HepG2 (cell line): ENCODE data around the gene CFL1. TPM values are rescaled to one million over a fixed set of nuclear protein-coding genes. Genes with fewer than 3 reads are reported as not detected.

Experiments
- HOXA5 ChIP-seq: sonication (generic); formaldehyde crosslinking; IDR thresholded peaks from 2 replicates; pipeline ENCODE4 v1.4.0; 2020; ENCODE audit warnings: missing genetic modification reagents
- LCORL ChIP-seq, 2 experiments: fragments of 450-650 bp in 1 of 2; sonication (generic) in 1 of 2; formaldehyde crosslinking in 1 of 2; IDR thresholded peaks; 2 replicates each; pipeline versions ENCODE4 v1.5.0 to v1.6.1; 2017 to 2020; ENCODE audit warnings: antibody characterized with exemption in 1 of 2, missing genetic modification reagents in 1 of 2
- RFXANK ChIP-seq: IDR thresholded peaks from 2 replicates; pipeline ENCODE4 v1.6.1; 2016
- SP4 ChIP-seq: sonication (generic); formaldehyde crosslinking; IDR thresholded peaks from 2 replicates; pipeline ENCODE4 v1.8.1; 2023; ENCODE audit warnings: mild to moderate bottlenecking, missing genetic modification reagents
- ZBTB38 ChIP-seq: sonication (generic); formaldehyde crosslinking; IDR thresholded peaks from 2 replicates; pipeline ENCODE4 v1.5.1; 2020; ENCODE audit warnings: mild to moderate bottlenecking, missing genetic modification reagents
- ZFP82 ChIP-seq: sonication (generic); formaldehyde crosslinking; IDR thresholded peaks from 2 replicates; pipeline ENCODE4 v1.5.1; 2020; ENCODE audit warnings: mild to moderate bottlenecking, missing genetic modification reagents, borderline replicate concordance
- ZNF143 ChIP-seq: sonication (generic); formaldehyde crosslinking; IDR thresholded peaks from 2 replicates; pipeline ENCODE4 v1.4.0; 2020; ENCODE audit warnings: missing genetic modification reagents
- ZNF274 ChIP-seq: sonication (generic); formaldehyde crosslinking; IDR thresholded peaks from 2 replicates; pipeline ENCODE4 v1.5.1; 2020; ENCODE audit warnings: mild to moderate bottlenecking, missing genetic modification reagents
- ZNF563 ChIP-seq: sonication (generic); formaldehyde crosslinking; IDR thresholded peaks from 2 replicates; pipeline ENCODE4 v1.8.0; 2022; ENCODE audit warnings: mild to moderate bottlenecking, moderate library complexity, missing genetic modification reagents
- ZNF607 ChIP-seq: sonication (generic); formaldehyde crosslinking; IDR thresholded peaks from 2 replicates; pipeline ENCODE4 v1.5.1; 2020; ENCODE audit warnings: missing genetic modification reagents, mild to moderate bottlenecking, borderline replicate concordance
- ZNF780A ChIP-seq: sonication (generic); formaldehyde crosslinking; IDR thresholded peaks from 2 replicates; pipeline ENCODE4 v1.8.0; 2022; ENCODE audit warnings: mild to moderate bottlenecking, missing genetic modification reagents, moderate library complexity
- ZSCAN12 ChIP-seq: sonication (generic); formaldehyde crosslinking; IDR thresholded peaks from 2 replicates; pipeline ENCODE4 v1.9.0; 2021; ENCODE audit warnings: mild to moderate bottlenecking, missing genetic modification reagents
- ZSCAN22 ChIP-seq: sonication (generic); formaldehyde crosslinking; IDR thresholded peaks from 2 replicates; pipeline ENCODE4 v1.4.0; 2020; ENCODE audit warnings: mild to moderate bottlenecking, missing genetic modification reagents
- polyA plus RNA-seq, 8 experiments: library from polyadenylated mRNA; depleted of rRNA in 3 of 8; stranded (reverse) in 7 of 8; unstranded in 1 of 8; fragments of >200 nt; fragmentation: Illumina TruSeq in 4 of 8; extraction: Trizol in 4 of 8; gene quantifications; 2 replicates each; pipeline versions ENCODE4 v1.2.1 to v1.2.3, GENCODE V29; 2011 to 2016; ENCODE audit warnings: low read depth in 4 of 8, missing spikeins in 1 of 8, mixed read lengths in 1 of 8; ENCODE audit not compliant: insufficient read depth in 1 of 8
- total RNA-seq, 5 experiments: library from RNA; depleted of rRNA; stranded (reverse); fragments of >200 nt; fragmentation: Illumina TruSeq; extraction: Trizol; gene quantifications; 2 replicates each; pipeline ENCODE4 v1.2.3, GENCODE V29; 2016; ENCODE audit warnings: low read depth in 1 of 5
- TF ChIP-seq, protein P1 (sequence below): sonication (generic); formaldehyde crosslinking; IDR thresholded peaks from 2 replicates; pipeline ENCODE4 v1.9.0; 2022; ENCODE audit warnings: missing genetic modification reagents, mild to moderate bottlenecking, borderline replicate concordance
- TF ChIP-seq, protein P2 (sequence below): sonication (generic); formaldehyde crosslinking; IDR thresholded peaks from 2 replicates; pipeline ENCODE4 v1.4.0; 2020; ENCODE audit warnings: missing genetic modification reagents, borderline replicate concordance
- TF ChIP-seq, protein P3 (sequence below): sonication (generic); formaldehyde crosslinking; IDR thresholded peaks from 2 replicates; pipeline ENCODE4 v1.4.0; 2020; ENCODE audit warnings: missing genetic modification reagents
- TF ChIP-seq, protein P4 (sequence below): sonication (generic); formaldehyde crosslinking; IDR thresholded peaks from 2 replicates; pipeline ENCODE4 v1.8.0; 2023; ENCODE audit warnings: mild to moderate bottlenecking, missing genetic modification reagents
- TF ChIP-seq, protein P5 (sequence below): sonication (generic); formaldehyde crosslinking; IDR thresholded peaks from 2 replicates; pipeline ENCODE4 v1.8.1; 2023; ENCODE audit warnings: mild to moderate bottlenecking, missing genetic modification reagents, borderline replicate concordance
- TF ChIP-seq, protein P6 (sequence below): sonication (generic); formaldehyde crosslinking; IDR thresholded peaks from 2 replicates; pipeline ENCODE4 v1.4.0; 2020; ENCODE audit warnings: missing genetic modification reagents, borderline replicate concordance

CFL1 gene
- total and polyA plus RNA-seq, 2 of the 13 experiments (the other 11 are each of a cell fraction or from before 2014, with no cell fraction given) = 379 to 383 TPM

DNA sequence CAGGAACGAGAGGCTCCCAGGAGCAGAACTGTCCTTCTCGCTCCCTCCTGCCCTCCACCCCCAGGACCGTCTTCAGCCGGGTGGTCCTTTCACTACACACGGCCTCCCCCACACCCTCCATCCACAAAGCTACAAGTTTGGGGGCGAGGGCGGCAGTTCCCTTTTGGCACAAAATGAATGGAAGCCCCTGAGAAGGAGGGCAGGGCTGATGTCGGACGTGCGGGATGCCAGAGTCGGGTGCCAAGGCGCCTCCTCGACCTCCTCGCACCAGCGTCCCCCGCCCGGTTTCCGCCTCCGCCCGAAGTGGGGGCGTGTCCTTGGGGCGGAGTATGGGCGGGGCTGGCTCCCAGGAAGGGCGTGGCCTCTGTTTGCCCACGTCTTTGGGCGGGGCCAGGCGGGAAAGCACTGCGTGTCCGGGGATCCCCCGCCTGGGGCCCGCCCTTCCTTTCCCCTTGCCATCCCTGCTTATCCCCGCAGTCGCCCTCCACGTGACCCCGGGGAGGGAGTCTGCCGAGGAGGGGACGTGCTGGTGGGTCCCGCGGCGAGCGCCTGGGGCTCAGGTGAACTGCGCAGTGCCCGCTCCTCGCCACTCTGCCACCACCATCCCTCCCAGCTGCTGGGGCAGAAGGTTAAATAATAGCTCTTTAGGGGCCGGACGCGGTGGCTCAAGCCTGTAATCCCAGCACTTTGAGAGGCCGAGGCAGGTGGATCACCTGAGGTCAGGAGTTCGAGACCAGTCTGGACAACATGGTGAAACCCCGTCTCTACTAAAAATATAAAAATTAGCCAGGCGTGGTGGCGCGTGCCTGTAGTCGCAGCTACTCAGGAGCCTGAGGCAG lies 15.6 kb upstream of the CFL1 start (continued):
- 0 out of 2 replicates have a peak, but pooled peaks have one; percentile 56 for TF ChIP-seq ZNF274 (CRISPR knock-in tag)
- TF ChIP-seq RFXANK (CRISPR knock-in tag) = no peak
- no peak for TF ChIP-seq ZSCAN12 (CRISPR knock-in tag)
- TF ChIP-seq, protein P1, sequence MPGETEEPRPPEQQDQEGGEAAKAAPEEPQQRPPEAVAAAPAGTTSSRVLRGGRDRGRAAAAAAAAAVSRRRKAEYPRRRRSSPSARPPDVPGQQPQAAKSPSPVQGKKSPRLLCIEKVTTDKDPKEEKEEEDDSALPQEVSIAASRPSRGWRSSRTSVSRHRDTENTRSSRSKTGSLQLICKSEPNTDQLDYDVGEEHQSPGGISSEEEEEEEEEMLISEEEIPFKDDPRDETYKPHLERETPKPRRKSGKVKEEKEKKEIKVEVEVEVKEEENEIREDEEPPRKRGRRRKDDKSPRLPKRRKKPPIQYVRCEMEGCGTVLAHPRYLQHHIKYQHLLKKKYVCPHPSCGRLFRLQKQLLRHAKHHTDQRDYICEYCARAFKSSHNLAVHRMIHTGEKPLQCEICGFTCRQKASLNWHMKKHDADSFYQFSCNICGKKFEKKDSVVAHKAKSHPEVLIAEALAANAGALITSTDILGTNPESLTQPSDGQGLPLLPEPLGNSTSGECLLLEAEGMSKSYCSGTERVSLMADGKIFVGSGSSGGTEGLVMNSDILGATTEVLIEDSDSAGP (CRISPR knock-in tag) = peak; percentile 58; the same call in 1 of the 2 replicates
- no peak for TF ChIP-seq ZNF143
- TF ChIP-seq ZNF563 = peak; percentile 43; the same call in 1 of the 2 replicates
- TF ChIP-seq, protein P2, sequence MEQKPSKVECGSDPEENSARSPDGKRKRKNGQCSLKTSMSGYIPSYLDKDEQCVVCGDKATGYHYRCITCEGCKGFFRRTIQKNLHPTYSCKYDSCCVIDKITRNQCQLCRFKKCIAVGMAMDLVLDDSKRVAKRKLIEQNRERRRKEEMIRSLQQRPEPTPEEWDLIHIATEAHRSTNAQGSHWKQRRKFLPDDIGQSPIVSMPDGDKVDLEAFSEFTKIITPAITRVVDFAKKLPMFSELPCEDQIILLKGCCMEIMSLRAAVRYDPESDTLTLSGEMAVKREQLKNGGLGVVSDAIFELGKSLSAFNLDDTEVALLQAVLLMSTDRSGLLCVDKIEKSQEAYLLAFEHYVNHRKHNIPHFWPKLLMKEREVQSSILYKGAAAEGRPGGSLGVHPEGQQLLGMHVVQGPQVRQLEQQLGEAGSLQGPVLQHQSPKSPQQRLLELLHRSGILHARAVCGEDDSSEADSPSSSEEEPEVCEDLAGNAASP (CRISPR knock-in tag) = 0 out of 2 replicates have a peak, but pooled peaks have one; percentile 19
- TF ChIP-seq ZNF780A (CRISPR knock-in tag) = no peak; the same call in 1 of the 2 replicates
- no peak for TF ChIP-seq ZFP82 (CRISPR knock-in tag)
- TF ChIP-seq, protein P3, sequence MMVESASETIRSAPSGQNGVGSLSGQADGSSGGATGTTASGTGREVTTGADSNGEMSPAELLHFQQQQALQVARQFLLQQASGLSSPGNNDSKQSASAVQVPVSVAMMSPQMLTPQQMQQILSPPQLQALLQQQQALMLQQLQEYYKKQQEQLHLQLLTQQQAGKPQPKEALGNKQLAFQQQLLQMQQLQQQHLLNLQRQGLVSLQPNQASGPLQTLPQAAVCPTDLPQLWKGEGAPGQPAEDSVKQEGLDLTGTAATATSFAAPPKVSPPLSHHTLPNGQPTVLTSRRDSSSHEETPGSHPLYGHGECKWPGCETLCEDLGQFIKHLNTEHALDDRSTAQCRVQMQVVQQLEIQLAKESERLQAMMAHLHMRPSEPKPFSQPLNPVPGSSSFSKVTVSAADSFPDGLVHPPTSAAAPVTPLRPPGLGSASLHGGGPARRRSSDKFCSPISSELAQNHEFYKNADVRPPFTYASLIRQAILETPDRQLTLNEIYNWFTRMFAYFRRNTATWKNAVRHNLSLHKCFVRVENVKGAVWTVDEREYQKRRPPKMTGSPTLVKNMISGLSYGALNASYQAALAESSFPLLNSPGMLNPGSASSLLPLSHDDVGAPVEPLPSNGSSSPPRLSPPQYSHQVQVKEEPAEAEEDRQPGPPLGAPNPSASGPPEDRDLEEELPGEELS (CRISPR knock-in tag) = peak; percentile 45; the same call in 1 of the 2 replicates
- TF ChIP-seq ZSCAN22 = no peak
- TF ChIP-seq, protein P4, sequence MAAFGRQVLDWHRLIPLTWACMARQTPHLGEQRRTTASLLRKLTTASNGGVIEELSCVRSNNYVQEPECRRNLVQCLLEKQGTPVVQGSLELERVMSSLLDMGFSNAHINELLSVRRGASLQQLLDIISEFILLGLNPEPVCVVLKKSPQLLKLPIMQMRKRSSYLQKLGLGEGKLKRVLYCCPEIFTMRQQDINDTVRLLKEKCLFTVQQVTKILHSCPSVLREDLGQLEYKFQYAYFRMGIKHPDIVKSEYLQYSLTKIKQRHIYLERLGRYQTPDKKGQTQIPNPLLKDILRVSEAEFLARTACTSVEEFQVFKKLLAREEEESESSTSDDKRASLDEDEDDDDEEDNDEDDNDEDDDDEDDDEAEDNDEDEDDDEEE (CRISPR knock-in tag) = peak; percentile 55; the same call in 1 of the 2 replicates
- 0 out of 2 replicates have a peak, but pooled peaks have one; percentile 36 for TF ChIP-seq HOXA5 (CRISPR knock-in tag)
- TF ChIP-seq LCORL (IDR thresholded peaks at IDR 0.05) = no peak
- peak; percentile 65; the same call in 1 of the 2 replicates for TF ChIP-seq LCORL (CRISPR knock-in tag; IDR thresholded peaks at IDR 0.05)
- TF ChIP-seq, protein P5, sequence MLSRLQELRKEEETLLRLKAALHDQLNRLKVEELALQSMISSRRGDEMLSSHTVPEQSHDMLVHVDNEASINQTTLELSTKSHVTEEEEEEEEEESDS (CRISPR knock-in tag) = no peak
- TF ChIP-seq, protein P6, sequence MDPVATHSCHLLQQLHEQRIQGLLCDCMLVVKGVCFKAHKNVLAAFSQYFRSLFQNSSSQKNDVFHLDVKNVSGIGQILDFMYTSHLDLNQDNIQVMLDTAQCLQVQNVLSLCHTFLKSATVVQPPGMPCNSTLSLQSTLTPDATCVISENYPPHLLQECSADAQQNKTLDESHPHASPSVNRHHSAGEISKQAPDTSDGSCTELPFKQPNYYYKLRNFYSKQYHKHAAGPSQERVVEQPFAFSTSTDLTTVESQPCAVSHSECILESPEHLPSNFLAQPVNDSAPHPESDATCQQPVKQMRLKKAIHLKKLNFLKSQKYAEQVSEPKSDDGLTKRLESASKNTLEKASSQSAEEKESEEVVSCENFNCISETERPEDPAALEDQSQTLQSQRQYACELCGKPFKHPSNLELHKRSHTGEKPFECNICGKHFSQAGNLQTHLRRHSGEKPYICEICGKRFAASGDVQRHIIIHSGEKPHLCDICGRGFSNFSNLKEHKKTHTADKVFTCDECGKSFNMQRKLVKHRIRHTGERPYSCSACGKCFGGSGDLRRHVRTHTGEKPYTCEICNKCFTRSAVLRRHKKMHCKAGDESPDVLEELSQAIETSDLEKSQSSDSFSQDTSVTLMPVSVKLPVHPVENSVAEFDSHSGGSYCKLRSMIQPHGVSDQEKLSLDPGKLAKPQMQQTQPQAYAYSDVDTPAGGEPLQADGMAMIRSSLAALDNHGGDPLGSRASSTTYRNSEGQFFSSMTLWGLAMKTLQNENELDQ (CRISPR knock-in tag) = no peak
- peak; percentile 29; the same call in 1 of the 2 replicates for TF ChIP-seq ZBTB38 (CRISPR knock-in tag)
- peak; percentile 53; the same call in 1 of the 2 replicates for TF ChIP-seq ZNF607
- TF ChIP-seq SP4 (CRISPR knock-in tag) = peak; percentile 99
